ENCODE data around the gene TFDP2. TPM values are rescaled to one million over a fixed set of nuclear protein-coding genes. Genes with fewer than 3 reads are reported as not detected.

Gene TFDP2
- total and polyA plus RNA-seq, 2 experiments from 2014 or later, result 150 to 410 TPM

- ATAC-seq (no peak), DNase-seq (ENCODE audit: low spot score) (no peak)
- no peak overlapping the region for H3K27ac ChIP-seq (ENCODE audit: low read depth)
- no peak overlapping the region for H3K4me2 ChIP-seq
- H2AFZ ChIP-seq, result no peak overlapping the region
- no peak for TF ChIP-seq ZNF114 (CRISPR knock-in tag; IDR thresholded peaks at IDR 0.05)
- TF ChIP-seq EZH2 (IDR thresholded peaks at IDR 0.05; ENCODE audit: low read depth, unreplicated experiment), result no peak
- TF ChIP-seq ZNF331 (CRISPR knock-in tag; IDR thresholded peaks at IDR 0.05; ENCODE audit: low read depth), result no peak
- no peak for TF ChIP-seq EZH2phosphoT487 (IDR thresholded peaks at IDR 0.05; ENCODE audit: unreplicated experiment)
- no peak for TF ChIP-seq STAT1 (IDR thresholded peaks at IDR 0.05; ENCODE audit: unreplicated experiment)
- H3K4me3 ChIP-seq, result no peak overlapping the region
- H3K4me1 Mint-ChIP-seq, result peaks cover 10% of the 10 kb centered on the region
- H4K20me1 ChIP-seq (replicated peaks; ENCODE audit: insufficient read depth), result peaks cover 3% of the 10 kb centered on the region; the same call in 1 of the 2 replicates
- H3K36me3 Mint-ChIP-seq (ENCODE audit: low read depth), result peaks cover 26% of the 10 kb centered on the region; the same call in 2 of the 3 replicates
- no peak overlapping the region; the same call in 1 of the 2 replicates for H3K27ac Mint-ChIP-seq
- H3K27me3 Mint-ChIP-seq (ENCODE audit: insufficient read depth, low read depth, poor library complexity), result no peaks in the 10 kb centered on the region
- peaks cover 13% of the 10 kb centered on the region for H3K4me1 ChIP-seq (ENCODE audit: insufficient read depth)
- H3K9me3 Mint-ChIP-seq, result no peaks in the 10 kb centered on the region
- no peaks in the 10 kb centered on the region for H3K9me2 ChIP-seq (ENCODE audit: insufficient read depth)
- H3K4me3 Mint-ChIP-seq, result no peak overlapping the region
- H3F3A ChIP-seq (replicated peaks; ENCODE audit: low read depth), result no peaks in the 10 kb centered on the region
- peaks cover 4% of the 10 kb centered on the region; the same call in 1 of the 2 replicates for H3K79me2 ChIP-seq (replicated peaks; ENCODE audit: insufficient read depth)
- H3K36me3 ChIP-seq (ENCODE audit: insufficient read depth), result peaks cover 13% of the 10 kb centered on the region; the same call in 1 of the 2 replicates
- H3K27me3 ChIP-seq (ENCODE audit: insufficient read depth), result no peaks in the 10 kb centered on the region
Observed at GRCh38 chr3:141992512-141992911, 156.8 kb downstream of the TFDP2 start.

GRCh38 chr3:141986548-141987107 lies 162.7 kb downstream of the TFDP2 start:
- Histone ChIP-seq H4K20me1 (replicated peaks; ENCODE audit: insufficient read depth) (no peaks in the 10 kb centered on the region), H3K27me3 (ENCODE audit: insufficient read depth) (no peaks in the 10 kb centered on the region), H3K4me3 (no peak overlapping the region), H3K27ac (ENCODE audit: low read depth) (no peak overlapping the region; the same call in 1 of the 2 replicates), H3K79me2 (replicated peaks; ENCODE audit: insufficient read depth) (no peaks in the 10 kb centered on the region), H3K4me1 (ENCODE audit: insufficient read depth) (peaks cover 9% of the 10 kb centered on the region; the same call in 1 of the 2 replicates), H3K4me2 (no peak overlapping the region), H3K9me2 (ENCODE audit: insufficient read depth) (no peaks in the 10 kb centered on the region), H2AFZ (no peak overlapping the region), H3K36me3 (ENCODE audit: insufficient read depth) (0 out of 2 replicates have a peak, but pooled peaks cover 1% of the 10 kb centered on the region), H3F3A (replicated peaks; ENCODE audit: low read depth) (no peaks in the 10 kb centered on the region)
- Mint-ChIP-seq H3K27me3 (ENCODE audit: insufficient read depth, low read depth, poor library complexity) (no peaks in the 10 kb centered on the region), H3K4me1 (no peaks in the 10 kb centered on the region), H3K36me3 (ENCODE audit: low read depth) (peaks cover 28% of the 10 kb centered on the region; the same call in 2 of the 3 replicates), H3K9me3 (no peaks in the 10 kb centered on the region), H3K27ac (no peak overlapping the region), H3K4me3 (no peak overlapping the region)
- no peak for DNase-seq (ENCODE audit: low spot score)
- TF ChIP-seq POLR2AphosphoS5 (IDR thresholded peaks at IDR 0.05; ENCODE audit: low read depth) (no peak), JUNB (IDR thresholded peaks at IDR 0.05; ENCODE audit: unreplicated experiment) (no peak)
- TF ChIP-seq, protein P1, sequence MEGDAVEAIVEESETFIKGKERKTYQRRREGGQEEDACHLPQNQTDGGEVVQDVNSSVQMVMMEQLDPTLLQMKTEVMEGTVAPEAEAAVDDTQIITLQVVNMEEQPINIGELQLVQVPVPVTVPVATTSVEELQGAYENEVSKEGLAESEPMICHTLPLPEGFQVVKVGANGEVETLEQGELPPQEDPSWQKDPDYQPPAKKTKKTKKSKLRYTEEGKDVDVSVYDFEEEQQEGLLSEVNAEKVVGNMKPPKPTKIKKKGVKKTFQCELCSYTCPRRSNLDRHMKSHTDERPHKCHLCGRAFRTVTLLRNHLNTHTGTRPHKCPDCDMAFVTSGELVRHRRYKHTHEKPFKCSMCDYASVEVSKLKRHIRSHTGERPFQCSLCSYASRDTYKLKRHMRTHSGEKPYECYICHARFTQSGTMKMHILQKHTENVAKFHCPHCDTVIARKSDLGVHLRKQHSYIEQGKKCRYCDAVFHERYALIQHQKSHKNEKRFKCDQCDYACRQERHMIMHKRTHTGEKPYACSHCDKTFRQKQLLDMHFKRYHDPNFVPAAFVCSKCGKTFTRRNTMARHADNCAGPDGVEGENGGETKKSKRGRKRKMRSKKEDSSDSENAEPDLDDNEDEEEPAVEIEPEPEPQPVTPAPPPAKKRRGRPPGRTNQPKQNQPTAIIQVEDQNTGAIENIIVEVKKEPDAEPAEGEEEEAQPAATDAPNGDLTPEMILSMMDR (conservative IDR thresholded peaks at IDR 0.05; ENCODE audit: low read depth in 2 of 2), result no peak
- no peak for ATAC-seq

DNA sequence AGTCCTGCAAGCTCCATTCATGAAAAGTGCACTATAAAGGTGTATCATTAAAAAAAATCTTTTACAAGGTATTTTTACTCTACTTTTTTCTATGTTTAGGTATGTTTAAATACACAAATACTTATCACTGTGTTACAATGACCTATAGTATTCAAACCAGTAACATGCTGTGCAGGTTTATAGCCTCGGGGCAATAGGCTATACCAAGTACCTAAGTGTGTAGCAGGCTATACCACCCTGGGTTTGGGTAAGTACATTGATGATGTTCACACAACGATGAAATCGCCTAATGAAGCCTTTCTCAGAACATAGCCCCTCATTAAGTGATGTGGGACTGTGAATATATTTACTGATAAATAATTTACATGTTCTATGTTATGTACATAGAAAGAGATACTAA lies 168.3 kb downstream of the TFDP2 start:
- Mint-ChIP-seq H3K27ac (no peak overlapping the region), H3K27me3 (ENCODE audit: insufficient read depth, low read depth, poor library complexity) (no peaks in the 10 kb centered on the region), H3K9me3 (no peaks in the 10 kb centered on the region), H3K36me3 (ENCODE audit: low read depth) (peaks cover 26% of the 10 kb centered on the region), H3K4me1 (no peaks in the 10 kb centered on the region), H3K4me3 (no peak overlapping the region)
- no peak overlapping the region for H3K27ac ChIP-seq (ENCODE audit: low read depth)
- H4K20me1 ChIP-seq (replicated peaks; ENCODE audit: insufficient read depth), result 0 out of 2 replicates have a peak, but pooled peaks cover 7% of the 10 kb centered on the region
- H3F3A ChIP-seq (replicated peaks; ENCODE audit: low read depth), result no peaks in the 10 kb centered on the region
- DNase-seq (ENCODE audit: low spot score) (no peak), ATAC-seq (no peak)
- H3K4me2 ChIP-seq, result no peak overlapping the region
- H3K9me2 ChIP-seq (ENCODE audit: insufficient read depth), result no peaks in the 10 kb centered on the region
- H3K27me3 ChIP-seq (ENCODE audit: insufficient read depth), result no peaks in the 10 kb centered on the region
- H3K4me1 ChIP-seq (ENCODE audit: insufficient read depth), result no peaks in the 10 kb centered on the region
- no peak overlapping the region for H3K4me3 ChIP-seq
- 0 out of 2 replicates have a peak, but pooled peaks cover 3% of the 10 kb centered on the region for H3K79me2 ChIP-seq (replicated peaks; ENCODE audit: insufficient read depth)
- no peak overlapping the region for H2AFZ ChIP-seq
- H3K36me3 ChIP-seq (ENCODE audit: insufficient read depth), result peaks cover 7% of the 10 kb centered on the region
- no peak for TF ChIP-seq POLR2AphosphoS5 (IDR thresholded peaks at IDR 0.05; ENCODE audit: low read depth)
- no peak for TF ChIP-seq NANOG (IDR thresholded peaks at IDR 0.05; ENCODE audit: borderline replicate concordance)
- TF ChIP-seq, protein P1 (conservative IDR thresholded peaks at IDR 0.05; ENCODE audit: low read depth in 2 of 2), result no peak
- TF ChIP-seq STAT1 (IDR thresholded peaks at IDR 0.05; ENCODE audit: unreplicated experiment), result no peak
- TF ChIP-seq, protein P2, sequence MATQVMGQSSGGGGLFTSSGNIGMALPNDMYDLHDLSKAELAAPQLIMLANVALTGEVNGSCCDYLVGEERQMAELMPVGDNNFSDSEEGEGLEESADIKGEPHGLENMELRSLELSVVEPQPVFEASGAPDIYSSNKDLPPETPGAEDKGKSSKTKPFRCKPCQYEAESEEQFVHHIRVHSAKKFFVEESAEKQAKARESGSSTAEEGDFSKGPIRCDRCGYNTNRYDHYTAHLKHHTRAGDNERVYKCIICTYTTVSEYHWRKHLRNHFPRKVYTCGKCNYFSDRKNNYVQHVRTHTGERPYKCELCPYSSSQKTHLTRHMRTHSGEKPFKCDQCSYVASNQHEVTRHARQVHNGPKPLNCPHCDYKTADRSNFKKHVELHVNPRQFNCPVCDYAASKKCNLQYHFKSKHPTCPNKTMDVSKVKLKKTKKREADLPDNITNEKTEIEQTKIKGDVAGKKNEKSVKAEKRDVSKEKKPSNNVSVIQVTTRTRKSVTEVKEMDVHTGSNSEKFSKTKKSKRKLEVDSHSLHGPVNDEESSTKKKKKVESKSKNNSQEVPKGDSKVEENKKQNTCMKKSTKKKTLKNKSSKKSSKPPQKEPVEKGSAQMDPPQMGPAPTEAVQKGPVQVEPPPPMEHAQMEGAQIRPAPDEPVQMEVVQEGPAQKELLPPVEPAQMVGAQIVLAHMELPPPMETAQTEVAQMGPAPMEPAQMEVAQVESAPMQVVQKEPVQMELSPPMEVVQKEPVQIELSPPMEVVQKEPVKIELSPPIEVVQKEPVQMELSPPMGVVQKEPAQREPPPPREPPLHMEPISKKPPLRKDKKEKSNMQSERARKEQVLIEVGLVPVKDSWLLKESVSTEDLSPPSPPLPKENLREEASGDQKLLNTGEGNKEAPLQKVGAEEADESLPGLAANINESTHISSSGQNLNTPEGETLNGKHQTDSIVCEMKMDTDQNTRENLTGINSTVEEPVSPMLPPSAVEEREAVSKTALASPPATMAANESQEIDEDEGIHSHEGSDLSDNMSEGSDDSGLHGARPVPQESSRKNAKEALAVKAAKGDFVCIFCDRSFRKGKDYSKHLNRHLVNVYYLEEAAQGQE (IDR thresholded peaks at IDR 0.05; ENCODE audit: unreplicated experiment), result no peak
- TF ChIP-seq ZNF331 (CRISPR knock-in tag; IDR thresholded peaks at IDR 0.05; ENCODE audit: low read depth), result no peak
- TF ChIP-seq EZH2 (IDR thresholded peaks at IDR 0.05; ENCODE audit: low read depth, unreplicated experiment), result no peak

Data from GM23338 (cell line).